Neural crest cell (in vitro differentiated cells): Measurements from ENCODE around the gene SIPA1. TPM values are rescaled to one million over a fixed set of nuclear protein-coding genes. Genes with fewer than 3 reads are reported as not detected.

Source experiments
- DNase-seq: peaks from one replicate; pipeline ENCODE4 v3.0.0; 2021; ENCODE audit warnings: low read depth, mixed read lengths, low spot score
- H3K27ac Mint-ChIP-seq: one replicate; pipeline ENCODE4 v1.8.0; 2021; ENCODE audit warnings: mild to moderate bottlenecking, mixed read lengths; ENCODE audit not compliant: unreplicated experiment
- H3K27me3 Mint-ChIP-seq: 2 replicates; pipeline ENCODE4 v1.8.0; 2021; ENCODE audit warnings: low read depth, mild to moderate bottlenecking, mixed read lengths
- H3K36me3 Mint-ChIP-seq: 2 replicates; pipeline ENCODE4 v1.8.0; 2021; ENCODE audit warnings: low read depth, mild to moderate bottlenecking, mixed read lengths
- H3K4me1 Mint-ChIP-seq: 2 replicates; pipeline ENCODE4 v1.8.0; 2021; ENCODE audit warnings: mixed read lengths
- H3K4me3 Mint-ChIP-seq: one replicate; pipeline ENCODE4 v1.8.0; 2021; ENCODE audit warnings: mild to moderate bottlenecking, mixed read lengths
- H3K9me3 Mint-ChIP-seq: 2 replicates; pipeline ENCODE4 v1.8.0; 2021; ENCODE audit warnings: mixed read lengths
- long read RNA-seq: library from polyadenylated mRNA; unstranded; transcript quantifications from one replicate; pipeline ENCODE4 v2.0.0, GENCODE V29; 2020
- total RNA-seq: library from RNA; stranded (reverse); gene quantifications from 2 replicates; pipeline ENCODE4 v1.2.1, GENCODE V29; 2021
- TF ChIP-seq, protein P1 (sequence below): fragments of 200-600 bp; sonication (generic); conservative IDR thresholded peaks from 2 replicates; pipeline ENCODE4 v1.5.0; 2021; ENCODE audit warnings: antibody characterized with exemption, mild to moderate bottlenecking

Gene SIPA1, protein sequence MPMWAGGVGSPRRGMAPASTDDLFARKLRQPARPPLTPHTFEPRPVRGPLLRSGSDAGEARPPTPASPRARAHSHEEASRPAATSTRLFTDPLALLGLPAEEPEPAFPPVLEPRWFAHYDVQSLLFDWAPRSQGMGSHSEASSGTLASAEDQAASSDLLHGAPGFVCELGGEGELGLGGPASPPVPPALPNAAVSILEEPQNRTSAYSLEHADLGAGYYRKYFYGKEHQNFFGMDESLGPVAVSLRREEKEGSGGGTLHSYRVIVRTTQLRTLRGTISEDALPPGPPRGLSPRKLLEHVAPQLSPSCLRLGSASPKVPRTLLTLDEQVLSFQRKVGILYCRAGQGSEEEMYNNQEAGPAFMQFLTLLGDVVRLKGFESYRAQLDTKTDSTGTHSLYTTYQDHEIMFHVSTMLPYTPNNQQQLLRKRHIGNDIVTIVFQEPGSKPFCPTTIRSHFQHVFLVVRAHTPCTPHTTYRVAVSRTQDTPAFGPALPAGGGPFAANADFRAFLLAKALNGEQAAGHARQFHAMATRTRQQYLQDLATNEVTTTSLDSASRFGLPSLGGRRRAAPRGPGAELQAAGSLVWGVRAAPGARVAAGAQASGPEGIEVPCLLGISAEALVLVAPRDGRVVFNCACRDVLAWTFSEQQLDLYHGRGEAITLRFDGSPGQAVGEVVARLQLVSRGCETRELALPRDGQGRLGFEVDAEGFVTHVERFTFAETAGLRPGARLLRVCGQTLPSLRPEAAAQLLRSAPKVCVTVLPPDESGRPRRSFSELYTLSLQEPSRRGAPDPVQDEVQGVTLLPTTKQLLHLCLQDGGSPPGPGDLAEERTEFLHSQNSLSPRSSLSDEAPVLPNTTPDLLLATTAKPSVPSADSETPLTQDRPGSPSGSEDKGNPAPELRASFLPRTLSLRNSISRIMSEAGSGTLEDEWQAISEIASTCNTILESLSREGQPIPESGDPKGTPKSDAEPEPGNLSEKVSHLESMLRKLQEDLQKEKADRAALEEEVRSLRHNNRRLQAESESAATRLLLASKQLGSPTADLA
- 17.5 and 23.6 TPM in 2 replicates for total RNA-seq
- long read RNA-seq, partial matches to known transcripts: 0 of 1 reads
- long read RNA-seq, other reads (novel, unspliced or antisense): 1 of 1 reads

DNA sequence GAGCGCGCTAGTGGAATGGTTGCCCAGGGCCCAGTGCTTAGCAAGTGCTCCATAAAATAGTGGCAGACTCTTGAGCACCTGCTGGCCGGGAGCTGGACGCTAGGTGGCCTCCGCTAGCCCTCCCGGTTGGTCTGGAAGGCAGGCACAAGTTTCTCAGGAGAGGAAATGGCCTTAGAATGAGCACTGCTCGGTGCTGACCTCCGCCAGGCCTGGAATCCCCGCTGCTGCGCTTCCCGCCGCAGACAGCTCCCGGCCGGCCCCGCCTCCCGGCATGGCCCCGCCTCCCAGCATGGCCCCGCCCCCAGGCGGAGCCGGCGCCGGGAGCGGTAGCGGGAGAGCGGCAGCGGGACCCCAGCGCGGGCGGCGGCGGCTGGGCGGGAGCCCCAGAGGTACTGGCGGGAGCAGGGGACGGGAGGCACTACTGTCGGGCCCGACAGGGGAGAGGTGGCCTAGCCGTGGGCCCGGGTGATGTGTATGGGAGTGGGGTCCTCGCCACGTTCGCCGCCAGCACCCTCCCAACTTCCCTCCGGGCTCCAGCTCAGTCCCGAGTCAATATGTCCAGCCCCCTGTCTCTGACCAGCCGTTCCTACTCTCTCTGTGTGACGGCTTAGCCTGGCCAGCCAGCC, at the start of gene SIPA1:
Gene SIPA1 (plus strand): TSS at position 308 of the 626 bp plus-strand sequence. CDS start 2,821 bp downstream, outside the sequence.
- TF ChIP-seq, protein P1, sequence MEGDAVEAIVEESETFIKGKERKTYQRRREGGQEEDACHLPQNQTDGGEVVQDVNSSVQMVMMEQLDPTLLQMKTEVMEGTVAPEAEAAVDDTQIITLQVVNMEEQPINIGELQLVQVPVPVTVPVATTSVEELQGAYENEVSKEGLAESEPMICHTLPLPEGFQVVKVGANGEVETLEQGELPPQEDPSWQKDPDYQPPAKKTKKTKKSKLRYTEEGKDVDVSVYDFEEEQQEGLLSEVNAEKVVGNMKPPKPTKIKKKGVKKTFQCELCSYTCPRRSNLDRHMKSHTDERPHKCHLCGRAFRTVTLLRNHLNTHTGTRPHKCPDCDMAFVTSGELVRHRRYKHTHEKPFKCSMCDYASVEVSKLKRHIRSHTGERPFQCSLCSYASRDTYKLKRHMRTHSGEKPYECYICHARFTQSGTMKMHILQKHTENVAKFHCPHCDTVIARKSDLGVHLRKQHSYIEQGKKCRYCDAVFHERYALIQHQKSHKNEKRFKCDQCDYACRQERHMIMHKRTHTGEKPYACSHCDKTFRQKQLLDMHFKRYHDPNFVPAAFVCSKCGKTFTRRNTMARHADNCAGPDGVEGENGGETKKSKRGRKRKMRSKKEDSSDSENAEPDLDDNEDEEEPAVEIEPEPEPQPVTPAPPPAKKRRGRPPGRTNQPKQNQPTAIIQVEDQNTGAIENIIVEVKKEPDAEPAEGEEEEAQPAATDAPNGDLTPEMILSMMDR: peak; percentile 52
- Mint-ChIP-seq H3K4me1 (peaks cover 24% of the 10 kb centered on the region), H3K27ac (peak within 1 kb of the TSS; percentile 79), H3K4me3 (peak within 1 kb of the TSS; percentile 81), H3K36me3 (no peaks in the 10 kb centered on the region), H3K9me3 (no peaks in the 10 kb centered on the region), H3K27me3 (no peaks in the 10 kb centered on the region)
- DNase-seq: peak; percentile 74

DNA sequence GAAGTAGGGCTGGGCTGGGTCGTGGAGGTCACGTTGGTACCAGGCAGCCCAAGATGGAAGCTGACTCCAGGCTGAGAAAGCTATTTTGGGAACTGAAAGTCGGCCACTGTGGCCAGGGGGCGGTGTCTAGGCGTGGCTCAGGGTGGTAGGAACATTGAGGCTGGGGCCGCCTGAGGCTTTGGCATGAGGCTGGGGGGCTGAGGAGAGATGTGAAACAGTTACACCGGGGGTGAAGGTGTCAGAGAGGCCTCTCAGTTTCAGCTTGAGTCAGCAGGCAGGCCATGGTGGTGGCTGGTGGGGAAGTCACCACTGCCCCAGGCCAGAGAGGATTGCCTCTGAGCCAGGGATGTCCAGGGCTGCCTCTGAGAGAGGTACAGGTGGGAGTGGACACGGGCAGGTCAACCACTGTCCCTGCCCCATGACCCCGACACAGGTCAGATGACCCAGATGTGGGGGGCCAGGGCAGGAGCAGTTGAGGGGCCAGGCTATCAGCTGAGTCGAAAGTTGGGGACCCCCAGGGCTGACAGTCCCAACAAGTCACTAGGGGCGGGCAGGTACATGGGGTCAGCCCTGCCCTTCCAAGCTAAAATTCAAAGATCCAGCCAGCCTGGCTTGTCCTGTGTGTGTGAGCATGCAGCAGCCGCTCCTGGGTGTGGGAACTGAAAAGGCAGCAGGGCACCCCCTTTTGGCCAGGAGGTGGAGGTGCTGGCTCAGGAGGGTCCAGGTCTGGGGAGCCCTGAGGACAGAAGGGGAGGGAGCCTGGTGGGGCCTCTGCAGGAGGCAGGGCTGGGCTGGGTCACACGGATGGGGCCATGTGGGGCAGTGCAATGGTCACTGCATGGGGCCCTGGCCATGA, 49.5 kb upstream of the SIPA1 start:
- no peak overlapping the region for H3K4me3 Mint-ChIP-seq
- H3K4me1 Mint-ChIP-seq: peaks cover 36% of the 10 kb centered on the region
- H3K9me3 Mint-ChIP-seq: no peaks in the 10 kb centered on the region
- no peaks in the 10 kb centered on the region for H3K36me3 Mint-ChIP-seq
- TF ChIP-seq, protein P1: peak; percentile 53
- no peak for DNase-seq
- peaks cover 19% of the 10 kb centered on the region for H3K27me3 Mint-ChIP-seq
- peak overlapping the region; percentile 57 for H3K27ac Mint-ChIP-seq

DNA sequence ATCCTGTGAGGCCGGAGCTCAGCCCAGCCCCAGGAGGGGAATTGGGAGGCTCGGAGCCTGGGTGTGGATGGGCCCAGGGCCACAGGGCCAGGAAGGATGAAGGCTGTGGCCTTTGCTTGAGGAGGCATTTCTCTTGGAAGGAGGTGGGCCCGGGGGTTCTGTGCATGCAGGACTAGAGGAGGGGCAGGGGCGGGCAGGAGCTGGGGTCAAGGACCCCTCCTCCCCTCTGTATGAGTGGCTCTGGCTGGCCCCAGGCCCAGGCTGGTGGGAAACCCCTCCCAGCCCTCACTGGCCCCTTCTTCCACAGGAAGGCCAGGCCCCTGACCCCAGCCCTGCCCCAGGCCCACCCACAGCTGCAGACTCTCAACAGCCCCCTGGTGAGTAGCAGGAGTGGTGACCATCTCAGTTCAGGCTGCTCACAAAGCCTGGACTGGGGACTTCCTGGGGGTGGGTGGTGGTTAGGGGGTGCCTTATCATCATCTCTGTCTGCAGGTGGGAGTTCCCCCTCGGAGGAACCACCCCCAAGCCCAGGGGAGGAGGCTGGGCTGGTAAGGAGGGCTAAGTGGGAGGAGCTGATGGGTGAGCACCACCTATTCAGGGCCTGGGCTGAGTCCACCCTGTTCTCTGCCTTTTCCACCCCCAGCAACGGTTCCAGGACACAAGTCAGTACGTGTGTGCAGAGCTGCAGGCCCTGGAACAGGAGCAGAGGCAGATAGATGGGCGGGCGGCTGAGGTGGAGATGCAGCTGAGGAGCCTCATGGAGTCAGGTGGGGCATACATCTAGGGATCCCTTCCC, 48.3 kb upstream of the SIPA1 start:
- DNase-seq: no peak
- Mint-ChIP-seq H3K4me1 (peaks cover 36% of the 10 kb centered on the region), H3K4me3 (peak overlapping the region; percentile 41), H3K27ac (peak overlapping the region; percentile 83), H3K27me3 (peaks cover 24% of the 10 kb centered on the region), H3K36me3 (no peaks in the 10 kb centered on the region), H3K9me3 (no peaks in the 10 kb centered on the region)
- TF ChIP-seq, protein P1: no peak

DNA sequence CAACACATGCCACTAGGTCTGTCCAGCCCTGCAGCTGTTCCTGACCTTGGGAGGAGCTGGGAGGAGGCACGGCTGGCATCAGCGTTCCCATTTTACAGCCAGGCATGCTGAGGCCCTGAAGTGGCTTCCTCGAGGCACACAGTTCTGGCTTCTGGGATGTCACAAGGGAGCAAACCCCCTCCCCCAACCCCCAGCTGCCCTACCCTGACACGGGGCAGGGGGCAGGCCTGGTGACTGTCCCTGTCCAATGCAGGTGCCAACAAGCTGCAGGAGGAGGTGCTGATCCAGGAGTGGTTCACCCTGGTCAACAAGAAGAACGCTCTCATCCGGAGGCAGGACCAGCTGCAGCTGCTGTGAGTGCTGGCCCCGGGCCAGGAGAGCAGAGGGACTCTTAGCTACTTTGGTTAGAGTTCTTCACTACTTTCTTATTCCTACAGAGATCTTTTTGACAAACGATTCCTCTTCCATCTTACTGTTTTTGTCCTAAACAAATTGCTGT, 47.6 kb upstream of the SIPA1 start:
- H3K27ac Mint-ChIP-seq: no peak overlapping the region
- H3K27me3 Mint-ChIP-seq: peaks cover 26% of the 10 kb centered on the region
- no peak for DNase-seq
- peak overlapping the region; percentile 9 for H3K4me3 Mint-ChIP-seq
- H3K9me3 Mint-ChIP-seq: no peaks in the 10 kb centered on the region
- H3K4me1 Mint-ChIP-seq: peaks cover 36% of the 10 kb centered on the region
- no peaks in the 10 kb centered on the region for H3K36me3 Mint-ChIP-seq
- TF ChIP-seq, protein P1: no peak
